Loucy (cell line): ENCODE data around the gene UBASH3A.

Experiments used
- H2AFZ ChIP-seq: fragments of 200-600 bp; sonication (generic); 2 replicates; pipeline ENCODE4 v1.6.0; 2016; ENCODE audit warnings: antibody characterized with exemption, mild to moderate bottlenecking, low read length, moderate library complexity
- H3F3A ChIP-seq: fragments of 200-600 bp; 2 replicates; pipeline ENCODE4 v1.6.0; 2016; ENCODE audit warnings: antibody characterized with exemption, low read depth, mild to moderate bottlenecking
- H3K27me3 ChIP-seq: fragments of 200-600 bp; sonication (generic); 2 replicates; pipeline ENCODE4 v1.6.1; 2014; ENCODE audit warnings: low read length, mild to moderate bottlenecking; ENCODE audit not compliant: insufficient read depth, poor library complexity, severe bottlenecking
- H3K36me3 ChIP-seq: fragments of 200-600 bp; sonication (generic); 2 replicates; pipeline ENCODE4 v1.6.1; 2016; ENCODE audit warnings: low read length; ENCODE audit not compliant: insufficient read depth
- H3K4me1 ChIP-seq: fragments of 200-600 bp; sonication (generic); 2 replicates; pipeline ENCODE4 v1.5.1; 2014; ENCODE audit warnings: low read length, mild to moderate bottlenecking; ENCODE audit not compliant: insufficient read depth, poor library complexity, severe bottlenecking
- H3K4me2 ChIP-seq: fragments of 200-600 bp; sonication (generic); 2 replicates; pipeline ENCODE4 v1.6.0; 2014; ENCODE audit warnings: antibody characterized with exemption, low read length, low read depth, mild to moderate bottlenecking; ENCODE audit not compliant: poor library complexity, severe bottlenecking
- H3K4me3 ChIP-seq: fragments of 200-600 bp; sonication (generic); 2 replicates; pipeline ENCODE4 v1.5.1; 2014; ENCODE audit warnings: low read length, mild to moderate bottlenecking, mixed read lengths; ENCODE audit not compliant: poor library complexity, severe bottlenecking
- H3K79me2 ChIP-seq: fragments of 200-600 bp; sonication (generic); 2 replicates; pipeline ENCODE4 v1.6.1; 2014; ENCODE audit warnings: low read length; ENCODE audit not compliant: insufficient read depth
- H3K9ac ChIP-seq: fragments of 200-600 bp; sonication (generic); 2 replicates; pipeline ENCODE4 v1.6.0; 2014; ENCODE audit warnings: mild to moderate bottlenecking, low read depth, low read length, moderate library complexity; ENCODE audit not compliant: poor library complexity, severe bottlenecking
- H3K9me2 ChIP-seq: fragments of 200-600 bp; sonication (generic); replicated peaks from 2 replicates; pipeline ENCODE4 v1.6.1; 2016; ENCODE audit warnings: low read depth, low read length, mixed read lengths
- H3K9me3 ChIP-seq: fragments of 200-600 bp; sonication (generic); 2 replicates; pipeline ENCODE4 v1.6.1; 2014; ENCODE audit warnings: mild to moderate bottlenecking, antibody characterized with exemption, low read length, low read depth; ENCODE audit not compliant: insufficient read depth
- H4K20me1 ChIP-seq: fragments of 200-600 bp; sonication (generic); 2 replicates; pipeline ENCODE4 v1.6.0; 2014; ENCODE audit warnings: antibody characterized with exemption, low read length, mild to moderate bottlenecking; ENCODE audit not compliant: insufficient read depth, poor library complexity, severe bottlenecking
- EZH2phosphoT487 ChIP-seq: fragments of 200-600 bp; IDR thresholded peaks from 2 replicates; pipeline ENCODE4 v1.6.1; 2018; ENCODE audit warnings: antibody characterized with exemption, mild to moderate bottlenecking, moderate library complexity, borderline replicate concordance
- TF ChIP-seq, protein P1 (sequence below): fragments of 200-600 bp; sonication (generic); conservative IDR thresholded peaks from 2 replicates; pipeline ENCODE4 v1.5.1; 2014; ENCODE audit warnings: mild to moderate bottlenecking, antibody characterized with exemption, low read length

Gene UBASH3A

DNA sequence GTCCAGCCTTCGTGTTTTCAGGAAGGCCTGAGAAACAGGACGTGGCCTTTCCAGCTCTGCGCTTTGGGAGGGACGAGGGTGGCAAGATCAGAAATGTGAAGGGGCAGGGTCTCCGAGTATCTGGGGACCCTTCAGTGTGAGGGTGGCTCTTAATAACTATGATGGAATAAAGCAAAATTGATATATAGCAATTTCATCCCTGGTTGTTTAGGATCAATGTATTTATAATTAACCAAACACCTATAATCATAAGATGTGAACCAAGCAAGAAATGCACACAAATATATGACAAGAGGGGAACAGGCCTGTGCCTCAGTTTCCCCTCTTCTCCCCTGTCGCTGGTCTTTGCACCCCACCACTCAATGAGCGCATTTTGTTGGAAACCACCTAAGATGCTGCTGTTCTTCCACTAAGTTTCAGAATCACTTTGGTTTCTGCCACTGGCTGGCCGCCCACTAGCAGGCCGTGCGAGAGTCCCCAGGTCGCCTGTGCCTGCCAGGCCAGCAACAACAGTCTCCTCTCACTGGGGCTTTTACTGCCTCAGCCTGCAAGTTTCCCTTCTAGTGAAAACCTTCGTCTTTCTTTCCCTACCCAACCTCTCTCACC is 36.6 kb downstream of the UBASH3A start:
- H3K79me2 ChIP-seq, result no peaks in the 10 kb centered on the region
- no peaks in the 10 kb centered on the region for H3K9me3 ChIP-seq
- TF ChIP-seq, protein P1, sequence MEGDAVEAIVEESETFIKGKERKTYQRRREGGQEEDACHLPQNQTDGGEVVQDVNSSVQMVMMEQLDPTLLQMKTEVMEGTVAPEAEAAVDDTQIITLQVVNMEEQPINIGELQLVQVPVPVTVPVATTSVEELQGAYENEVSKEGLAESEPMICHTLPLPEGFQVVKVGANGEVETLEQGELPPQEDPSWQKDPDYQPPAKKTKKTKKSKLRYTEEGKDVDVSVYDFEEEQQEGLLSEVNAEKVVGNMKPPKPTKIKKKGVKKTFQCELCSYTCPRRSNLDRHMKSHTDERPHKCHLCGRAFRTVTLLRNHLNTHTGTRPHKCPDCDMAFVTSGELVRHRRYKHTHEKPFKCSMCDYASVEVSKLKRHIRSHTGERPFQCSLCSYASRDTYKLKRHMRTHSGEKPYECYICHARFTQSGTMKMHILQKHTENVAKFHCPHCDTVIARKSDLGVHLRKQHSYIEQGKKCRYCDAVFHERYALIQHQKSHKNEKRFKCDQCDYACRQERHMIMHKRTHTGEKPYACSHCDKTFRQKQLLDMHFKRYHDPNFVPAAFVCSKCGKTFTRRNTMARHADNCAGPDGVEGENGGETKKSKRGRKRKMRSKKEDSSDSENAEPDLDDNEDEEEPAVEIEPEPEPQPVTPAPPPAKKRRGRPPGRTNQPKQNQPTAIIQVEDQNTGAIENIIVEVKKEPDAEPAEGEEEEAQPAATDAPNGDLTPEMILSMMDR, result no peak
- TF ChIP-seq EZH2phosphoT487, result no peak
- H3K4me2 ChIP-seq, result no peak overlapping the region
- H3K4me1 ChIP-seq, result peaks cover 6% of the 10 kb centered on the region
- H2AFZ ChIP-seq, result no peak overlapping the region
- H4K20me1 ChIP-seq, result no peaks in the 10 kb centered on the region
- H3F3A ChIP-seq, result no peaks in the 10 kb centered on the region
- peaks cover 17% of the 10 kb centered on the region; the same call in 1 of the 2 replicates for H3K36me3 ChIP-seq
- H3K4me3 ChIP-seq, result no peak overlapping the region
- H3K9me2 ChIP-seq, result no peaks in the 10 kb centered on the region
- H3K27me3 ChIP-seq, result no peaks in the 10 kb centered on the region
- H3K9ac ChIP-seq, result no peak overlapping the region

DNA sequence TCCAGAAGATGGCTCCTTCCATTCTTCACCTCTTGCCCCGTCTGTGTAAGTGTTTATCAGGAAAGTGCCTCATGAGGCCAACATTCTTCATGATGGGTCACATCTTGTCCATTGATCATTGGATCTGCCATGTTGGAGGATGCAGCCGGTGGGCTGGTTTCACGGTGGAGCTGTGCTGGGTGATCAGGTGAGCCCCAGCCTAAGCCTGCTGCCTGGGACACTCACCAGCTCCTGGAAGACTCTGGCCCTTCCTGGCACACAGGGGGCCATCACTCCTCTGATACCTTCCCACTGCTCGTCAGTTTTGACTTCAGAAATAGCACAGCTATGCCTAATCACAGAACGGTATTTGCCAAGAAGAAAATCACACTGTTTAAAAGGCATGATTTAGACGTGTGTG is 38.3 kb downstream of the UBASH3A start:
- Histone ChIP-seq H3K27me3 (no peaks in the 10 kb centered on the region), H3K9me3 (no peaks in the 10 kb centered on the region), H2AFZ (no peak overlapping the region), H3K36me3 (peaks cover 5% of the 10 kb centered on the region; the same call in 1 of the 2 replicates), H3K4me2 (no peak overlapping the region), H3K9me2 (no peaks in the 10 kb centered on the region), H3K4me3 (no peak overlapping the region), H4K20me1 (no peaks in the 10 kb centered on the region), H3K4me1 (peaks cover 10% of the 10 kb centered on the region), H3K9ac (no peak overlapping the region), H3K79me2 (no peaks in the 10 kb centered on the region), H3F3A (no peaks in the 10 kb centered on the region)
- no peak for TF ChIP-seq EZH2phosphoT487
- TF ChIP-seq, protein P1, result no peak

DNA sequence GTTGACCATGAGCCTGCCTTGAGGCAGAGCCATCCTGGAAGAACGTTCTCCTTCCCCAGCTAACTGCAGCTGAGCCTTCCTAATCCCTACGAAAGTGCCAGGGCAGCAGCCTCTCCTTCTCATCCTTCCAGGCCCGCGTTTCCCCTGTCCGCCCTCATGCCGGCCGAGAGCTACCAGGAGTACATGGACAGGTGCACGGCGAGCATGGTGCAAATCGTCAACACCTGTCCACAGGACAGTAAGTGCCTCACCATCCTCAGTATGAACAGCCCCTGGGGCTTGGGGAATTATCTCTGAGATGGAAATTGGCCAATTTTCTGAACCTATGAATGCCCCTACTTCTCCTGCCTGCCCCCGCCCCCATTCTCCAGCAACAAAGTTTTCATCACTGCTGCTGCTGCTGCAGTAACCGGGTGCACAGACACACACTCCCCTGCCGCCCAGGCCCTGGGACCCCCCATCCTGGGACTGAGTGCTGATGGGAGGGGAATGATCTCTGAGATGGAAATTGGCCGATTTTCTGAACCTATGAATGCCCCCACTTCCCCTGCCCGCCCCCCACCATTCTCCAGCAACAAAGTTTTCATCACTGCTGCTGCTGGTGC is 39.6 kb downstream of the UBASH3A start:
- Histone ChIP-seq H4K20me1 (no peaks in the 10 kb centered on the region), H3K9me3 (no peaks in the 10 kb centered on the region), H3K79me2 (no peaks in the 10 kb centered on the region), H3K4me1 (peaks cover 12% of the 10 kb centered on the region), H3K9me2 (no peaks in the 10 kb centered on the region), H3K9ac (no peak overlapping the region), H3K36me3 (no peaks in the 10 kb centered on the region; the same call in 1 of the 2 replicates), H3K4me2 (no peak overlapping the region), H3F3A (no peaks in the 10 kb centered on the region), H3K27me3 (no peaks in the 10 kb centered on the region), H3K4me3 (no peak overlapping the region), H2AFZ (no peak overlapping the region)
- no peak for TF ChIP-seq EZH2phosphoT487
- TF ChIP-seq, protein P1, result no peak
